ENCODE data around the gene SCUBE3.

SCUBE3 gene

GRCh38 chr6:35174088-35174434, 39.7 kb upstream of the SCUBE3 start:
- Histone ChIP-seq H3K4me3 (IDR thresholded peaks at IDR 0.05; ENCODE audit: insufficient read depth, low read depth, low read length) (no peak overlapping the region), H3K36me3 (ENCODE audit: insufficient read depth) (no peaks in the 10 kb centered on the region), H3K4me2 (no peak overlapping the region), H3K79me2 (ENCODE audit: insufficient read depth, low read depth) (no peaks in the 10 kb centered on the region), H3K4me1 (ENCODE audit: low read depth, poor library complexity, severe bottlenecking) (peaks cover 11% of the 10 kb centered on the region), H3K27ac (no peak overlapping the region), H3K9ac (no peak overlapping the region), H2AFZ (ENCODE audit: low read depth) (no peak overlapping the region), H4K20me1 (ENCODE audit: insufficient read depth) (no peaks in the 10 kb centered on the region), H3K27me3 (ENCODE audit: insufficient read depth, low read depth) (no peaks in the 10 kb centered on the region; the same call in 1 of the 2 replicates)
- no peak for TF ChIP-seq CTCF (conservative IDR thresholded peaks at IDR 0.05; ENCODE audit: low read depth, low read length)

DNA sequence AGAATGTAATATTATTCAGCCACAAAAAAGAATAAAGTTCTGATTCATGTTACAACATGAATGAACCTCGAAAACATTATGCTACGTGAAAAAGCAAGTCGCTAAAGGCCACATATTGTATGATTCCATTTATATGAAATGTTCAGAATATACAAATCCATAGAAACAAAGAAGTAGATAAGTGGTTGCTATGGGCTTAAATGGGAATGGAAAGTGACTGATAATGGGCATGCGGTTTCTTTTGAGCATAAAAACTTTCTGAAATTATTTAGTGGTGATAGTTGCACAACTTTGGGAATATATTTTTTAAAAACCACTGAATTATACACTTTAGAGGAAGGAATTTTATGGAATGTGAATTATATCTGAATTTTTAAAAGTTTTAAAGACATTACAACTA, 39.3 kb upstream of the SCUBE3 start:
- no peaks in the 10 kb centered on the region; the same call in 1 of the 2 replicates for H3K27me3 ChIP-seq (ENCODE audit: insufficient read depth, low read depth)
- no peak overlapping the region for H2AFZ ChIP-seq (ENCODE audit: low read depth)
- no peaks in the 10 kb centered on the region for H4K20me1 ChIP-seq (ENCODE audit: insufficient read depth)
- H3K4me2 ChIP-seq = no peak overlapping the region
- no peak overlapping the region for H3K9ac ChIP-seq
- no peak for TF ChIP-seq CTCF (conservative IDR thresholded peaks at IDR 0.05; ENCODE audit: low read depth, low read length)
- H3K27ac ChIP-seq = no peak overlapping the region
- H3K4me3 ChIP-seq (IDR thresholded peaks at IDR 0.05; ENCODE audit: insufficient read depth, low read depth, low read length) = no peak overlapping the region
- H3K4me1 ChIP-seq (ENCODE audit: low read depth, poor library complexity, severe bottlenecking) = peaks cover 16% of the 10 kb centered on the region
- H3K79me2 ChIP-seq (ENCODE audit: insufficient read depth, low read depth) = no peaks in the 10 kb centered on the region
- H3K36me3 ChIP-seq (ENCODE audit: insufficient read depth) = no peaks in the 10 kb centered on the region

DNA sequence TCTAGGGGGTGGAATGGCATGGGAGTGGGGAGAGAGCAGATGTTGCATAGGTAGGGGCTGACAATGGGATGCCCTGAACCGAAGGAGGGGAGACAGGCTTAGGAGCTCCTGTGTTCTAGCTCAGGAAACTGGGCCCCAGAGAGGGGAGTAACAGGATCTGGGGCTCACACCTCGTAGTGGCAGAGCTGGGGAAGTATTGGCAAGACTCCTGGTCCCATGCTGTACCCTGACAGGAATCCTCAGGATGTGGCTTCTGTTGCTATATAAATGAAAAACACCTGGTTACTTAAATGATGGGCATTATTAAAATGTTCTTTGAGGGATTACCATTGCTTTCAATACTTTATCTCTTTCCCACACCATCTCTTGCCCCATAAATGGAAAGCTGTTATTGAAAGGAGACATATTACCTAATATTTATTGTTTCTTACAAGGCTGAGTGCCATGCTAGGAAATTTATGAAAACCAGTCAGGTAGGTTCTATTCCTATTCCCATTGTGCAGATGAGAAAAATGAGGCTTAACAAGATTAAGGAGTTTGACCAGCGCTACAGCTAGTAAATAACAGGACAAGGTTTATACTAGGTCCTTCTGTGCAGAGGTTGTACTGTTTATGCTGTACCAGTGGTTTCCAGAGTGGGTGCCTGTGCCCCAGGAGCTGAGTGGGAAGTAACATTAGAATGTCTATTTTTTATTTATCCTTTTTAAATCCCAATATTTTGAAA, 37.3 kb upstream of the SCUBE3 start:
- Histone ChIP-seq H4K20me1 (ENCODE audit: insufficient read depth) (no peaks in the 10 kb centered on the region), H3K27ac (no peak overlapping the region), H3K4me1 (ENCODE audit: low read depth, poor library complexity, severe bottlenecking) (peaks cover 35% of the 10 kb centered on the region), H3K36me3 (ENCODE audit: insufficient read depth) (no peaks in the 10 kb centered on the region), H3K4me3 (IDR thresholded peaks at IDR 0.05; ENCODE audit: insufficient read depth, low read depth, low read length) (no peak overlapping the region), H3K4me2 (no peak overlapping the region), H3K9ac (no peak overlapping the region), H2AFZ (ENCODE audit: low read depth) (no peak overlapping the region), H3K79me2 (ENCODE audit: insufficient read depth, low read depth) (no peaks in the 10 kb centered on the region), H3K27me3 (ENCODE audit: insufficient read depth, low read depth) (no peaks in the 10 kb centered on the region)
- no peak for TF ChIP-seq CTCF (conservative IDR thresholded peaks at IDR 0.05; ENCODE audit: low read depth, low read length)

- Histone ChIP-seq H3K79me2 (ENCODE audit: insufficient read depth, low read depth) (no peaks in the 10 kb centered on the region), H3K9ac (no peak overlapping the region), H3K4me2 (no peak overlapping the region), H3K27me3 (ENCODE audit: insufficient read depth, low read depth) (no peaks in the 10 kb centered on the region), H3K4me3 (IDR thresholded peaks at IDR 0.05; ENCODE audit: insufficient read depth, low read depth, low read length) (no peak overlapping the region), H3K36me3 (ENCODE audit: insufficient read depth) (no peaks in the 10 kb centered on the region), H3K27ac (no peak overlapping the region), H2AFZ (ENCODE audit: low read depth) (no peak overlapping the region), H3K4me1 (ENCODE audit: low read depth, poor library complexity, severe bottlenecking) (peaks cover 40% of the 10 kb centered on the region), H4K20me1 (ENCODE audit: insufficient read depth) (no peaks in the 10 kb centered on the region)
- no peak for TF ChIP-seq CTCF (conservative IDR thresholded peaks at IDR 0.05; ENCODE audit: low read depth, low read length)
Observed at GRCh38 chr6:35177157-35177556, 36.6 kb upstream of the SCUBE3 start.

Measured in KMS-11 (cell line).